Astrocyte (in vitro differentiated cells and primary cell): ENCODE data around the gene DOCK1. TPM values are rescaled to one million over a fixed set of nuclear protein-coding genes. Genes with fewer than 3 reads are reported as not detected.
A peak's percentile ranks its signal among the peaks of the same experiment; 100 is the strongest.

Source experiments
- DNase-seq: peaks from one replicate; pipeline ENCODE4 v3.0.0-alpha.2; 2010; ENCODE audit warnings: low read depth
- FAIRE-seq: peaks from 2 replicates; lab custom pipeline; 2011; peaks lifted over from hg19 to GRCh38; lab: Jason Lieb, UNC
- H2AFZ ChIP-seq: 2 replicates; pipeline ENCODE4 v1.6.0; 2012; ENCODE audit warnings: low read depth, low read length, inconsistent platforms
- H3K27ac ChIP-seq: 2 replicates; pipeline ENCODE4 v1.5.1; 2011; ENCODE audit warnings: low read depth, low read length, inconsistent platforms
- H3K27me3 ChIP-seq: 2 replicates; pipeline ENCODE4 v1.6.0; 2011; ENCODE audit warnings: low read length, inconsistent platforms; ENCODE audit not compliant: insufficient read depth
- H3K36me3 ChIP-seq: 2 replicates; pipeline ENCODE4 v1.5.1; 2011; ENCODE audit warnings: low read length, inconsistent platforms; ENCODE audit not compliant: insufficient read depth
- H3K4me1 ChIP-seq: 2 replicates; pipeline ENCODE4 v1.5.1; 2011; ENCODE audit warnings: low read length, inconsistent platforms; ENCODE audit not compliant: insufficient read depth
- H3K4me2 ChIP-seq: 2 replicates; pipeline ENCODE4 v1.6.0; 2012; ENCODE audit warnings: low read length, inconsistent platforms
- H3K4me3 ChIP-seq: 2 replicates; pipeline ENCODE4 v1.5.1; 2011; ENCODE audit warnings: low read depth, mild to moderate bottlenecking, low read length, inconsistent platforms; ENCODE audit not compliant: insufficient read depth
- H3K79me2 ChIP-seq: 2 replicates; pipeline ENCODE4 v1.6.0; 2012; ENCODE audit warnings: mild to moderate bottlenecking, low read length, inconsistent platforms; ENCODE audit not compliant: insufficient read depth
- H3K9ac ChIP-seq: 2 replicates; pipeline ENCODE4 v1.6.0; 2012; ENCODE audit warnings: mild to moderate bottlenecking, low read length, inconsistent platforms
- H3K9me3 ChIP-seq: 2 replicates; pipeline ENCODE4 v1.5.1; 2012; ENCODE audit warnings: low read depth, mild to moderate bottlenecking, low read length, inconsistent platforms; ENCODE audit not compliant: insufficient read depth
- H4K20me1 ChIP-seq: 2 replicates; pipeline ENCODE4 v1.6.0; 2012; ENCODE audit warnings: low read length, inconsistent platforms; ENCODE audit not compliant: insufficient read depth
- H3K27ac Mint-ChIP-seq: one replicate; pipeline ENCODE4 v1.8.0; 2021; ENCODE audit warnings: mild to moderate bottlenecking, mixed read lengths; ENCODE audit not compliant: unreplicated experiment
- H3K27me3 Mint-ChIP-seq: one replicate; pipeline ENCODE4 v1.8.0; 2021; ENCODE audit warnings: low read depth, mixed read lengths; ENCODE audit not compliant: unreplicated experiment
- H3K36me3 Mint-ChIP-seq: one replicate; pipeline ENCODE4 v1.8.0; 2021; ENCODE audit warnings: low read depth, mixed read lengths; ENCODE audit not compliant: unreplicated experiment
- H3K4me1 Mint-ChIP-seq: one replicate; pipeline ENCODE4 v1.8.0; 2021; ENCODE audit warnings: low read depth, mixed read lengths; ENCODE audit not compliant: unreplicated experiment
- H3K4me3 Mint-ChIP-seq: one replicate; pipeline ENCODE4 v1.8.0; 2021; ENCODE audit warnings: mild to moderate bottlenecking, moderate library complexity, mixed read lengths; ENCODE audit not compliant: unreplicated experiment
- H3K9me3 Mint-ChIP-seq: one replicate; pipeline ENCODE4 v1.8.0; 2021; ENCODE audit warnings: mild to moderate bottlenecking, mixed read lengths; ENCODE audit not compliant: unreplicated experiment
- CTCF ChIP-seq: IDR thresholded peaks from 2 replicates; pipeline ENCODE4 v1.5.1; 2011; ENCODE audit warnings: low read depth, mild to moderate bottlenecking, inconsistent platforms, low read length, moderate library complexity; ENCODE audit not compliant: insufficient read depth
- EZH2 ChIP-seq: IDR thresholded peaks from 2 replicates; pipeline ENCODE4 v1.6.1; 2012; ENCODE audit warnings: mild to moderate bottlenecking, low read length, inconsistent platforms; ENCODE audit not compliant: insufficient read depth
- total RNA-seq: library from RNA; stranded (reverse); gene quantifications from 2 replicates; pipeline ENCODE4 v1.2.1, GENCODE V29; 2021

DOCK1 gene
- total RNA-seq, 1 donor from 2014 or later = 42.5 TPM

- H4K20me1 ChIP-seq = peaks cover 71% of the 10 kb centered on the region
Measured at GRCh38 chr10:127194599-127194998, 289.4 kb downstream of the DOCK1 start.

GRCh38 chr10:127195041-127195506 lies 289.8 kb downstream of the DOCK1 start:
- Histone ChIP-seq H3K4me2 (peak overlapping the region; percentile 88), H3K79me2 (no peaks in the 10 kb centered on the region), H3K4me1 (peaks cover 16% of the 10 kb centered on the region), H3K36me3 (no peaks in the 10 kb centered on the region), H3K9me3 (no peaks in the 10 kb centered on the region), H4K20me1 (peaks cover 73% of the 10 kb centered on the region), H2AFZ (no peak overlapping the region), H3K9ac (peak overlapping the region; percentile 52), H3K27me3 (no peaks in the 10 kb centered on the region), H3K27ac (no peak overlapping the region), H3K4me3 (peak overlapping the region; percentile 48)
- Mint-ChIP-seq H3K36me3 (peaks cover 13% of the 10 kb centered on the region), H3K27me3 (peaks cover 22% of the 10 kb centered on the region), H3K4me1 (peaks cover 23% of the 10 kb centered on the region), H3K9me3 (no peaks in the 10 kb centered on the region), H3K27ac (no peak overlapping the region), H3K4me3 (peak overlapping the region; percentile 64)
- peak; percentile 3 for TF ChIP-seq EZH2
- no peak for TF ChIP-seq CTCF
- DNase-seq (no peak), FAIRE-seq (no peak)

More at GRCh38 chr10:127194599-127194998, 289.4 kb downstream of the DOCK1 start:
- Histone ChIP-seq H3K9me3 (no peaks in the 10 kb centered on the region), H3K36me3 (no peaks in the 10 kb centered on the region), H3K27me3 (no peaks in the 10 kb centered on the region), H3K9ac (no peak overlapping the region), H3K4me3 (no peak overlapping the region), H3K79me2 (no peaks in the 10 kb centered on the region), H3K4me2 (peak overlapping the region; percentile 88), H3K4me1 (peaks cover 16% of the 10 kb centered on the region), H3K27ac (no peak overlapping the region), H2AFZ (no peak overlapping the region)
- no peak for FAIRE-seq
- Mint-ChIP-seq H3K9me3 (no peaks in the 10 kb centered on the region), H3K27ac (no peak overlapping the region), H3K4me1 (peaks cover 23% of the 10 kb centered on the region), H3K36me3 (peaks cover 10% of the 10 kb centered on the region), H3K27me3 (peaks cover 22% of the 10 kb centered on the region), H3K4me3 (peak overlapping the region; percentile 54)
- TF ChIP-seq EZH2 = peak; percentile 7
- no peak for TF ChIP-seq CTCF
- DNase-seq = no peak

GRCh38 chr10:127195571-127196281 lies 290.5 kb downstream of the DOCK1 start:
- Mint-ChIP-seq H3K4me1 (peaks cover 23% of the 10 kb centered on the region), H3K27ac (no peak overlapping the region), H3K36me3 (peaks cover 11% of the 10 kb centered on the region), H3K4me3 (peak overlapping the region; percentile 64), H3K27me3 (peaks cover 22% of the 10 kb centered on the region), H3K9me3 (no peaks in the 10 kb centered on the region)
- H3K9ac ChIP-seq = peak overlapping the region; percentile 52
- TF ChIP-seq CTCF = no peak
- TF ChIP-seq EZH2 = peak; percentile 37
- FAIRE-seq (no peak), DNase-seq (peak; percentile 13)
- H2AFZ ChIP-seq = no peak overlapping the region
- H3K9me3 ChIP-seq = no peaks in the 10 kb centered on the region
- peaks cover 16% of the 10 kb centered on the region for H3K4me1 ChIP-seq
- H3K27ac ChIP-seq = no peak overlapping the region
- no peaks in the 10 kb centered on the region for H3K79me2 ChIP-seq
- H3K27me3 ChIP-seq = no peaks in the 10 kb centered on the region
- peaks cover 71% of the 10 kb centered on the region for H4K20me1 ChIP-seq
- H3K4me3 ChIP-seq = peak overlapping the region; percentile 48
- peak overlapping the region; percentile 88 for H3K4me2 ChIP-seq
- no peaks in the 10 kb centered on the region for H3K36me3 ChIP-seq
